LHCN-M2 (cell line): ENCODE results near the gene TESK2. TPM values are rescaled to one million over a fixed set of nuclear protein-coding genes. Genes with fewer than 3 reads are reported as not detected.
"Not testable (repeated sequence)": the region's sequence is repeated elsewhere in the genome, so short reads cannot be mapped to it uniquely, and the experiment has no call there.

Source experiments
- DNase-seq: peaks from one replicate; pipeline ENCODE4 v3.0.0-alpha.2; 2012; ENCODE audit warnings: low read depth
- polyA plus RNA-seq: library from polyadenylated mRNA; unstranded; fragments of >200 nt; gene quantifications from one replicate; pipeline ENCODE4 v1.2.1, GENCODE V29; 2012; ENCODE audit warnings: missing spikeins
- total RNA-seq: library from RNA; depleted of rRNA; stranded (reverse); fragments of >200 nt; gene quantifications from 2 replicates; pipeline ENCODE4 v1.2.3, GENCODE V29; 2014; rRNA removed

The TESK2 gene
- 0.77 and 1.3 TPM in 2 replicates for total RNA-seq
- 1.0 TPM for polyA plus RNA-seq

GRCh38 chr1:45490626-45491486 lies at the start of gene TESK2:
Gene TESK2, minus strand, starts transcription at chr1:45491163. Its CDS starts 33,378 bp downstream, at chr1:45457785.
- DNase-seq, result peak; percentile 98

GRCh38 chr1:45536886-45537285 lies 45.9 kb upstream of the TESK2 start:
- DNase-seq, result no peak

- no peak for DNase-seq
Measured at GRCh38 chr1:45535988-45536766, 45.2 kb upstream of the TESK2 start.

GRCh38 chr1:45531873-45532272 lies 40.9 kb upstream of the TESK2 start:
- no peak for DNase-seq

- DNase-seq, result peak; percentile 26
Measured at GRCh38 chr1:45530632-45531135, 39.7 kb upstream of the TESK2 start.

GRCh38 chr1:45526135-45526644 lies 35.2 kb upstream of the TESK2 start:
- no peak for DNase-seq

- not testable (repeated sequence) for DNase-seq
Measured at GRCh38 chr1:45523975-45524374, 33.0 kb upstream of the TESK2 start.

- DNase-seq, result not testable (repeated sequence)
Measured at GRCh38 chr1:45523516-45523915, 32.6 kb upstream of the TESK2 start.

GRCh38 chr1:45522324-45523104 lies 31.6 kb upstream of the TESK2 start:
- no peak for DNase-seq

GRCh38 chr1:45521413-45522323 lies 30.7 kb upstream of the TESK2 start, which contains the start of gene PRDX1:
Gene PRDX1, minus strand, starts transcription at chr1:45521884. Its CDS starts 2,841 bp downstream, at chr1:45519043.
- DNase-seq, result peak; percentile 97

- DNase-seq, result not testable (repeated sequence)
Measured at GRCh38 chr1:45519774-45520173, 28.8 kb upstream of the TESK2 start.

- DNase-seq, result peak; percentile 44
Measured at GRCh38 chr1:45518910-45519309, 27.9 kb upstream of the TESK2 start.

GRCh38 chr1:45518366-45518765 lies 27.4 kb upstream of the TESK2 start:
- not testable (repeated sequence) for DNase-seq

- DNase-seq, result no peak
Measured at GRCh38 chr1:45516465-45516864, 25.5 kb upstream of the TESK2 start.

GRCh38 chr1:45516036-45516435 lies 25.1 kb upstream of the TESK2 start:
- DNase-seq, result no peak

GRCh38 chr1:45513532-45514260 lies 22.7 kb upstream of the TESK2 start:
- peak; percentile 76 for DNase-seq

GRCh38 chr1:45512641-45513054 lies 21.7 kb upstream of the TESK2 start:
- DNase-seq, result peak; percentile 74

- no peak for DNase-seq
Measured at GRCh38 chr1:45510972-45511527, 20.1 kb upstream of the TESK2 start.
